ENCODE results near the gene ARL3.

GRCh38 chr10:102629661-102630614 lies 84.3 kb downstream of the ARL3 start:
- TF ChIP-seq POLR2A (IDR thresholded peaks at IDR 0.05) = no peak
- TF ChIP-seq, protein P1, sequence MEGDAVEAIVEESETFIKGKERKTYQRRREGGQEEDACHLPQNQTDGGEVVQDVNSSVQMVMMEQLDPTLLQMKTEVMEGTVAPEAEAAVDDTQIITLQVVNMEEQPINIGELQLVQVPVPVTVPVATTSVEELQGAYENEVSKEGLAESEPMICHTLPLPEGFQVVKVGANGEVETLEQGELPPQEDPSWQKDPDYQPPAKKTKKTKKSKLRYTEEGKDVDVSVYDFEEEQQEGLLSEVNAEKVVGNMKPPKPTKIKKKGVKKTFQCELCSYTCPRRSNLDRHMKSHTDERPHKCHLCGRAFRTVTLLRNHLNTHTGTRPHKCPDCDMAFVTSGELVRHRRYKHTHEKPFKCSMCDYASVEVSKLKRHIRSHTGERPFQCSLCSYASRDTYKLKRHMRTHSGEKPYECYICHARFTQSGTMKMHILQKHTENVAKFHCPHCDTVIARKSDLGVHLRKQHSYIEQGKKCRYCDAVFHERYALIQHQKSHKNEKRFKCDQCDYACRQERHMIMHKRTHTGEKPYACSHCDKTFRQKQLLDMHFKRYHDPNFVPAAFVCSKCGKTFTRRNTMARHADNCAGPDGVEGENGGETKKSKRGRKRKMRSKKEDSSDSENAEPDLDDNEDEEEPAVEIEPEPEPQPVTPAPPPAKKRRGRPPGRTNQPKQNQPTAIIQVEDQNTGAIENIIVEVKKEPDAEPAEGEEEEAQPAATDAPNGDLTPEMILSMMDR (IDR thresholded peaks at IDR 0.05) = no peak
